K562 (cell line): ENCODE measurements around the gene GRIP1. TPM values are rescaled to one million over a fixed set of nuclear protein-coding genes. Genes with fewer than 3 reads are reported as not detected.

Experiments
- ATAC-seq: fragments of 200-7000 bp; cut with Tn5 transposase; 3 replicates; pipeline ENCODE4 v1.9.1; 2020; ENCODE audit warnings: moderate library complexity
- BruUV-seq: library from RNA; stranded (reverse); fragments of 400-500 nt; replicated peaks from 2 replicates; lab custom pipeline; 2021; lab: Mats Ljungman, UMichigan
- CTCF ChIA-PET: fragments of 300-600 bp; formaldehyde crosslinking; extraction: SDS; loops from one replicate; lab custom pipeline; 2021; ENCODE audit warnings: low intra/inter-chr PET ratio; lab: Yijun Ruan, JAX
- POLR2A ChIA-PET: fragments of 300-600, 350-650 bp; sonication (Branson Sonifier 250); formaldehyde crosslinking; extraction: SDS; loops from one replicate; lab custom pipeline; 2021; ENCODE audit warnings: antibody characterized with exemption, inconsistent platforms; lab: Yijun Ruan, JAX
- DNase-seq, 4 experiments: peaks; one replicate each; pipeline versions ENCODE4 v3.0.0 to v3.0.0-alpha.2; 2011 to 2018; ENCODE audit warnings: low spot score in 3 of 4, mixed read lengths in 3 of 4; ENCODE audit errors: extremely low read depth in 1 of 4
- FAIRE-seq: peaks from 2 replicates; lab custom pipeline; 2011; peaks lifted over from hg19 to GRCh38; lab: Jason Lieb, UNC
- H2AFZ ChIP-seq: 2 replicates; pipeline ENCODE4 v1.6.0; 2011; ENCODE audit warnings: low read depth, low read length, control low read depth, inconsistent platforms
- H3K27ac ChIP-seq: fragments of 200-600 bp; 3 replicates; pipeline ENCODE4 v1.8.0; 2011; ENCODE audit warnings: low read depth, mild to moderate bottlenecking, control low read depth, inconsistent platforms, low read length, moderate library complexity, mixed read lengths; ENCODE audit errors: extremely low read depth
- H3K27me3 ChIP-seq, 2 experiments: fragments of 300-600 bp in 1 of 2; 2 replicates in 1 of 2; 3 replicates in 1 of 2; pipeline versions ENCODE4 v1.6.0 to v1.8.0; 2011; ENCODE audit warnings: inconsistent platforms in 2 of 2, low read length in 2 of 2, mild to moderate bottlenecking in 1 of 2, mixed read lengths in 1 of 2, moderate library complexity in 1 of 2; ENCODE audit not compliant: control insufficient read depth in 2 of 2, insufficient read depth in 2 of 2
- H3K36me3 ChIP-seq: fragments of 300-600 bp; 3 replicates; pipeline ENCODE4 v1.8.0; 2011; ENCODE audit warnings: mild to moderate bottlenecking, low read length, inconsistent platforms; ENCODE audit not compliant: control insufficient read depth, insufficient read depth
- H3K4me1 ChIP-seq, 2 experiments: fragments of 200-600 bp in 1 of 2; replicated peaks in 1 of 2; 2 replicates in 1 of 2; 3 replicates in 1 of 2; pipeline versions ENCODE4 v1.5.1 to v1.8.0; 2011; ENCODE audit warnings: inconsistent platforms in 2 of 2, low read length in 2 of 2, mild to moderate bottlenecking in 1 of 2, mixed read lengths in 1 of 2, moderate library complexity in 1 of 2; ENCODE audit not compliant: control insufficient read depth in 2 of 2, insufficient read depth in 2 of 2
- H3K4me2 ChIP-seq: 2 replicates; pipeline ENCODE4 v1.6.1; 2011; ENCODE audit warnings: low read length, control low read depth, inconsistent platforms, mixed read lengths; ENCODE audit not compliant: insufficient read depth
- H3K4me3 ChIP-seq: fragments of 200-600 bp; sonication (generic), shearing (Covaris generic); 2 replicates; pipeline ENCODE4 v1.5.1; 2016; ENCODE audit warnings: control low read depth, inconsistent platforms
- H3K79me2 ChIP-seq: fragments of 200-600 bp; 3 replicates; pipeline ENCODE4 v1.8.0; 2011; ENCODE audit warnings: low read length, inconsistent platforms; ENCODE audit not compliant: control insufficient read depth, insufficient read depth
- H3K9ac ChIP-seq, 2 experiments: 2 replicates each; pipeline versions ENCODE4 v1.6.0 to v1.6.1; 2011; ENCODE audit warnings: low read depth in 2 of 2, low read length in 2 of 2, control low read depth in 1 of 2, inconsistent platforms in 1 of 2, mild to moderate bottlenecking in 1 of 2, mixed read lengths in 1 of 2; ENCODE audit not compliant: insufficient read depth in 1 of 2
- H3K9me1 ChIP-seq: one replicate; pipeline ENCODE4 v1.6.0; 2011; ENCODE audit warnings: inconsistent platforms, mild to moderate bottlenecking, low read length, moderate library complexity; ENCODE audit not compliant: control insufficient read depth, insufficient read depth
- H3K9me3 ChIP-seq: replicated peaks from 2 replicates; pipeline ENCODE4 v1.5.1; 2011; ENCODE audit warnings: low read depth, low read length, inconsistent platforms; ENCODE audit not compliant: control insufficient read depth, insufficient read depth
- H4K20me1 ChIP-seq: replicated peaks from 2 replicates; pipeline ENCODE4 v1.6.1; 2011; ENCODE audit warnings: low read length, inconsistent platforms, mixed read lengths; ENCODE audit not compliant: control insufficient read depth, insufficient read depth
- BCL6 ChIP-seq: fragments of 250-450 bp; sonication (Bioruptor Pico); IDR thresholded peaks from 2 replicates; pipeline ENCODE4 v1.4.0; 2020
- CTCF ChIP-seq, 3 experiments: IDR thresholded peaks in 2 of 3; conservative IDR thresholded peaks in 1 of 3; 2 replicates each; pipeline ENCODE4 v1.5.1; 2011 to 2012; ENCODE audit warnings: low read length in 3 of 3, mild to moderate bottlenecking in 3 of 3, control low read depth in 2 of 3, improper control_type of control experiment in 1 of 3, inconsistent platforms in 1 of 3, low read depth in 1 of 3, mixed read lengths in 1 of 3, moderate library complexity in 1 of 3; ENCODE audit not compliant: insufficient read depth in 2 of 3
- DNMT1 ChIP-seq: fragments of 450-650 bp; IDR thresholded peaks from 2 replicates; pipeline ENCODE4 v1.6.1; 2016; ENCODE audit warnings: antibody characterized with exemption, mild to moderate bottlenecking
- ETS2 ChIP-seq: IDR thresholded peaks from 2 replicates; pipeline ENCODE4 v1.6.1; 2016; ENCODE audit warnings: borderline replicate concordance, missing genetic modification characterization, mild to moderate bottlenecking, moderate library complexity, missing compliant biosample characterization; ENCODE audit not compliant: poor library complexity, severe bottlenecking
- EZH2 ChIP-seq: IDR thresholded peaks from 2 replicates; pipeline ENCODE4 v1.6.1; 2012; ENCODE audit warnings: low read depth, mild to moderate bottlenecking, inconsistent platforms, low read length, borderline replicate concordance
- FOXA1 ChIP-seq: fragments of 450-650 bp; IDR thresholded peaks from 2 replicates; pipeline ENCODE4 v1.6.1; 2016; ENCODE audit warnings: mild to moderate bottlenecking, borderline replicate concordance
- LEF1 ChIP-seq: fragments of 450-650 bp; IDR thresholded peaks from 2 replicates; pipeline ENCODE4 v1.6.1; 2016; ENCODE audit warnings: mild to moderate bottlenecking
- U2AF2 ChIP-seq: fragments of 200-400 bp; formaldehyde crosslinking; optimal IDR thresholded peaks from 2 replicates; pipeline ENCODE3; 2017; ENCODE audit warnings: low read depth, mild to moderate bottlenecking, low read length
- ZBTB7A ChIP-seq: IDR thresholded peaks from 2 replicates; pipeline ENCODE4 v1.6.1; 2011; ENCODE audit warnings: low read depth, mild to moderate bottlenecking, low read length, moderate library complexity, borderline replicate concordance; ENCODE audit not compliant: control insufficient read depth
- ZNF224 ChIP-seq: sonication (generic); formaldehyde crosslinking; IDR thresholded peaks from 2 replicates; pipeline ENCODE4 v1.8.0; 2022; ENCODE audit warnings: mild to moderate bottlenecking, missing genetic modification reagents
- WGBS: fragments of 100-300 bp; shearing (Covaris generic); methylation state at CpG from one replicate; pipeline ENCODE4 v1.1.6; 2016; ENCODE audit warnings: low coverage, mixed read lengths; ENCODE audit not compliant: insufficient coverage; ENCODE audit errors: missing lambda C conversion rate; 5-methylcytosine and 5-hydroxymethylcytosine counted together
- in situ Hi-C: fragments of 300-500 bp; cut with MboI; formaldehyde crosslinking; loops from 4 replicates; pipeline ENCODE4 v1.15.0; 2018; ENCODE audit warnings: inconsistent platforms, mixed read lengths
- intact Hi-C: fragments of 100-400 bp; cut with micrococcal nuclease; formaldehyde crosslinking; loops from 2 replicates; pipeline ENCODE4 v1.14.2; 2022
- polyA plus RNA-seq, 8 experiments: library from polyadenylated mRNA; depleted of rRNA in 4 of 8; stranded (reverse) in 5 of 8; unstranded in 3 of 8; fragments of >200 nt; fragmentation: Nextera tagmentation in 2 of 8; fragmentation: Illumina TruSeq in 1 of 8; extraction: Ambion mirVana in 2 of 8; extraction: Trizol in 1 of 8; gene quantifications; 2 replicates each; pipeline versions ENCODE4 v1.2.1 to v1.2.3, GENCODE V29; 2011 to 2014; ENCODE audit warnings: inconsistent platforms in 1 of 8, missing spikeins in 1 of 8
- total RNA-seq, 7 experiments: library from RNA; depleted of rRNA in 6 of 7; stranded (reverse); fragments of >200 nt in 6 of 7; fragmentation: Illumina TruSeq in 2 of 7; extraction: Trizol in 2 of 7; gene quantifications; 2 replicates each; pipeline versions ENCODE4 v1.2.1 to v1.2.3, GENCODE V29; 2011 to 2021; ENCODE audit warnings: low replicate concordance in 1 of 7
- TF ChIP-seq, protein P1 (sequence below), 3 experiments: fragments of 200-800 bp in 1 of 3; fragments of 250-450 bp in 1 of 3; fragments of 450-650 bp in 1 of 3; sonication (Bioruptor Pico) in 1 of 3; sonication (Bioruptor generic) in 1 of 3; formaldehyde crosslinking in 1 of 3; IDR thresholded peaks; 2 replicates each; pipeline versions ENCODE4 v1.6.1 to v1.8.0; 2016 to 2022; ENCODE audit warnings: mild to moderate bottlenecking in 2 of 3, missing genetic modification characterization in 2 of 3, missing compliant biosample characterization in 1 of 3, moderate library complexity in 1 of 3

GRIP1 gene
- total and polyA plus RNA-seq, 9 of the 15 experiments (the other 6 are each of a cell fraction or from before 2014, with no cell fraction given) = 0.28 to 1.2 (median 0.45) TPM

DNA sequence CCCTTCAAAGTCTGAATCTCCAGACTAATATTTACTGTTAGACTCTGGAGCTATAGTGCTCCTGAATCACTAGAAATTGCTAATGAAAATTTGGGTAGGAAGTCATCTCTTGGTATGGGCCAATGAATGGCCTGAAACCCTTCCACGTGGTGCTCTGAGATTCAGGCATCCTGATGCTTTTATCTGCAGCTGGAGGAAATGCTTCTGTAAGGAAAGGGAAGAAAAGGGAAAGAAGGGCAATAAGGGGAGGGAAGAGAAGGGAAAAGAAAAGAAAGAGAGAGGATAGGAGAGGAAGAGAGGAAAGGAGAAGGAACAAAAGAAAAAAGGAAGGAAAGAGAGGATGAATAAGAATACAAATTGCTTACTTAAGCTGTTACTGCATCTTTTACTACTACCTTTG, 182.3 kb downstream of the GRIP1 start:
- ATAC-seq = no peak
- ChIA-PET CTCF (interaction anchor here (0.6 kb wide), 1 partner anchor 57 kb away, joined by 3 read pairs; no protein-coding TSS in a partner anchor), POLR2A (no interaction called here)
- no peak overlapping the region for H3K4me2 ChIP-seq
- in situ Hi-C loops (no loop called here), intact Hi-C loops (no loop called here)
- WGBS = 10% methylated on average over 1 of the region's 1 CpG
- H3K4me3 ChIP-seq = no peak overlapping the region
- no peaks in the 10 kb centered on the region for H3K4me1 ChIP-seq
- no TSS peak for BruUV-seq
- H4K20me1 ChIP-seq = no peaks in the 10 kb centered on the region
- no peak overlapping the region for H2AFZ ChIP-seq
- DNase-seq = no peak
- H3K36me3 ChIP-seq = no peaks in the 10 kb centered on the region
- no peaks in the 10 kb centered on the region for H3K79me2 ChIP-seq
- no peak for FAIRE-seq
- no peak overlapping the region for H3K27ac ChIP-seq
- no peak overlapping the region for H3K9ac ChIP-seq
- no peaks in the 10 kb centered on the region for H3K9me3 ChIP-seq
- no peaks in the 10 kb centered on the region for H3K9me1 ChIP-seq
- peaks cover 0 to 4% of the 10 kb centered on the region in 2 experiments; a peak in 1 of 5 replicates for H3K27me3 ChIP-seq
- TF ChIP-seq ZNF224 (CRISPR knock-in tag) (no peak), ZBTB7A (no peak), ETS2 (tag) (no peak), FOXA1 (no peak), U2AF2 (no peak)

- Histone ChIP-seq H3K4me1 (no peaks in the 10 kb centered on the region), H3K36me3 (no peaks in the 10 kb centered on the region), H3K9me1 (no peaks in the 10 kb centered on the region), H3K9me3 (no peaks in the 10 kb centered on the region), H3K4me3 (no peak overlapping the region), H3K27ac (no peak overlapping the region), H3K27me3 (peaks cover 0 to 4% of the 10 kb centered on the region in 2 experiments; a peak in 1 of 5 replicates), H3K9ac (no peak overlapping the region), H3K4me2 (no peak overlapping the region), H2AFZ (no peak overlapping the region), H3K79me2 (no peaks in the 10 kb centered on the region), H4K20me1 (no peaks in the 10 kb centered on the region)
- no TSS peak for BruUV-seq
- ChIA-PET POLR2A (no interaction called here), CTCF (no interaction called here)
- 4% methylated on average over 14 of the region's 14 CpGs for WGBS
- ATAC-seq (no peak), DNase-seq (no peak), FAIRE-seq (no peak)
- intact Hi-C loops = no loop called here
- in situ Hi-C loops = no loop called here
- no peak for TF ChIP-seq CTCF (IDR thresholded peaks at IDR 0.05 in 2 of 3, conservative IDR thresholded peaks at IDR 0.05 in 1 of 3; ENCODE audit: insufficient read depth in 2 of 3, low read depth in 1 of 3, low read length in 3 of 3)
- TF ChIP-seq, protein P1, sequence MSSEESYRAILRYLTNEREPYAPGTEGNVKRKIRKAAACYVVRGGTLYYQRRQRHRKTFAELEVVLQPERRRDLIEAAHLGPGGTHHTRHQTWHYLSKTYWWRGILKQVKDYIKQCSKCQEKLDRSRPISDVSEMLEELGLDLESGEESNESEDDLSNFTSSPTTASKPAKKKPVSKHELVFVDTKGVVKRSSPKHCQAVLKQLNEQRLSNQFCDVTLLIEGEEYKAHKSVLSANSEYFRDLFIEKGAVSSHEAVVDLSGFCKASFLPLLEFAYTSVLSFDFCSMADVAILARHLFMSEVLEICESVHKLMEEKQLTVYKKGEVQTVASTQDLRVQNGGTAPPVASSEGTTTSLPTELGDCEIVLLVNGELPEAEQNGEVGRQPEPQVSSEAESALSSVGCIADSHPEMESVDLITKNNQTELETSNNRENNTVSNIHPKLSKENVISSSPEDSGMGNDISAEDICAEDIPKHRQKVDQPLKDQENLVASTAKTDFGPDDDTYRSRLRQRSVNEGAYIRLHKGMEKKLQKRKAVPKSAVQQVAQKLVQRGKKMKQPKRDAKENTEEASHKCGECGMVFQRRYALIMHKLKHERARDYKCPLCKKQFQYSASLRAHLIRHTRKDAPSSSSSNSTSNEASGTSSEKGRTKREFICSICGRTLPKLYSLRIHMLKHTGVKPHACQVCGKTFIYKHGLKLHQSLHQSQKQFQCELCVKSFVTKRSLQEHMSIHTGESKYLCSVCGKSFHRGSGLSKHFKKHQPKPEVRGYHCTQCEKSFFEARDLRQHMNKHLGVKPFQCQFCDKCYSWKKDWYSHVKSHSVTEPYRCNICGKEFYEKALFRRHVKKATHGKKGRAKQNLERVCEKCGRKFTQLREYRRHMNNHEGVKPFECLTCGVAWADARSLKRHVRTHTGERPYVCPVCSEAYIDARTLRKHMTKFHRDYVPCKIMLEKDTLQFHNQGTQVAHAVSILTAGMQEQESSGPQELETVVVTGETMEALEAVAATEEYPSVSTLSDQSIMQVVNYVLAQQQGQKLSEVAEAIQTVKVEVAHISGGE (CRISPR knock-in tag; IDR thresholded peaks at IDR 0.05) = no peak
- no peak for TF ChIP-seq BCL6
- no peak for TF ChIP-seq EZH2
- no peak for TF ChIP-seq LEF1
- TF ChIP-seq DNMT1 = no peak
Observed at GRCh38 chr12:66495709-66496108, 183.2 kb downstream of the GRIP1 start.
